ENCODE measurements around the gene RFX2. TPM values are rescaled to one million over a fixed set of nuclear protein-coding genes. Genes with fewer than 3 reads are reported as not detected.

The RFX2 gene
- 6.5 to 8.4 TPM (median 7.3 TPM) in 3 replicates for total RNA-seq

DNA sequence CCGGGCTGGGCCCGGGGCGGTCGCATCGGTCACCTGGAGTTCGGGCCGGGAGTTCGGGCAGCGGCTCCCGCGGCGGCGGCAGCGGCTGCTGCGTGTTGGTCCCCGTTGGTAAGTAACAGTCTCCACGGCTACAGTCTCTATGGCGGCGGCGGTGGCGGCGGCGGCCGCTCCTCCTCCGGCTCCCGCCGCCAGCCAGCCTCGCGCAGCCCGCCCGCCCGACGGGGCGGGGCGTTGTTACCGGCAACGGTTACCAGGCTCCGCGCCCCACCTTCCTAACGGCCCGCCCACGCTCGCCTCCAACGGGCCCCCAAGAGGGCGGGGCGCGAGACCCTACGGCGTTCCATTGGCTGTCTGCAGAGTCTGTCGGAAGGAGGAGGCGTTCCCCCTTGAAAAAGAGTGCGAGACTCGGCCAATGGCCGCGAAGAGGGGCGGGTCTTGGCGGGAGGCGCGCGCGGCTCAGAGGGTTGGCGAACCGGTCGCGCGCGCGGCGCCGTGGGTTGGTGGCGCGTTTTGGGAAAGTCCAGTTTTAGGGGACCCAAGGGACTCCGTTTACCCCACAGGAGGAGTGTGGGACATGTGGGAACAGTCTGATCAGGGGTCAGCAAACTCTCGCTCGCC is at the start of gene RFX2:
TSS of gene RFX2 (minus strand) at position 141 of the 618 bp plus-strand sequence. CDS start 63,004 bp downstream, outside the sequence.
- peak within 1 kb of the TSS; percentile 82 for H3K27ac Mint-ChIP-seq
- peak within 1 kb of the TSS; percentile 82 for H3K4me3 Mint-ChIP-seq
- H3K27me3 Mint-ChIP-seq (ENCODE audit: low read depth), result peaks cover 31% of the 10 kb centered on the region
- DNase-seq (ENCODE audit: low spot score in 2 of 2, unreplicated experiment in 2 of 2), result peak; percentile 99
- no peaks in the 10 kb centered on the region for H3K36me3 Mint-ChIP-seq
- no peak for TF ChIP-seq CTCF (IDR thresholded peaks at IDR 0.05; ENCODE audit: unreplicated experiment)
- peaks cover 19% of the 10 kb centered on the region for H3K4me1 Mint-ChIP-seq
- H3K9me3 Mint-ChIP-seq, result no peaks in the 10 kb centered on the region

GRCh38 chr19:6156033-6156432 is 45.7 kb upstream of the RFX2 start:
- H3K4me3 Mint-ChIP-seq, result no peak overlapping the region

GRCh38 chr19:6150289-6150688 is 40.0 kb upstream of the RFX2 start:
- Mint-ChIP-seq H3K4me3 (no peak overlapping the region), H3K9me3 (peaks cover 27% of the 10 kb centered on the region), H3K36me3 (no peaks in the 10 kb centered on the region), H3K27ac (no peak overlapping the region), H3K27me3 (ENCODE audit: low read depth) (no peaks in the 10 kb centered on the region), H3K4me1 (no peaks in the 10 kb centered on the region)
- no peak for DNase-seq (ENCODE audit: low spot score in 2 of 2, unreplicated experiment in 2 of 2)
- TF ChIP-seq CTCF (IDR thresholded peaks at IDR 0.05; ENCODE audit: unreplicated experiment), result no peak

More at GRCh38 chr19:6156033-6156432, 45.7 kb upstream of the RFX2 start:
- DNase-seq (ENCODE audit: low spot score in 2 of 2, unreplicated experiment in 2 of 2), result no peak
- H3K36me3 Mint-ChIP-seq, result no peaks in the 10 kb centered on the region
- H3K27me3 Mint-ChIP-seq (ENCODE audit: low read depth), result no peaks in the 10 kb centered on the region
- TF ChIP-seq CTCF (IDR thresholded peaks at IDR 0.05; ENCODE audit: unreplicated experiment), result no peak
- H3K9me3 Mint-ChIP-seq, result peaks cover 32% of the 10 kb centered on the region
- no peaks in the 10 kb centered on the region for H3K4me1 Mint-ChIP-seq
- H3K27ac Mint-ChIP-seq, result no peak overlapping the region

DNA sequence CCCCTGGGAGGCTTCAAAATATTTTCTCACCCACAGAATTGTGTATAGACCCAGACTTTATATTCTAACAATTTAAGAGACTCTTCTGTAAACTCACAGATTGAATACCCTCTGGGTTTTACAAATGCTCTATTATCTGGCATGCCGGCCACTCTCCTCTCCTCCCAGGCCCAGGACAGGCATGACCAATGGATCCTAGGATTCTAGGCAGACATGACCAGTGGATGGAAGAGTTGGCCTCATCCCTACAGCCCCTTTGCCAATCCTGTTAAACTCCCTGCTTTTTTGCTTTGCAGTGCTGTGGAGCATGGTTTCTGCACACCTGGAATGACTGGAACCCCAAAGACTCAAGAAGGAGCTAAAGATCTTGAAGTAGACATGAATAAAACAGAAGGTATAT is 30.9 kb upstream of the RFX2 start:
- Mint-ChIP-seq H3K4me3 (no peak overlapping the region), H3K9me3 (peaks cover 15% of the 10 kb centered on the region), H3K27ac (no peak overlapping the region), H3K4me1 (no peaks in the 10 kb centered on the region), H3K36me3 (no peaks in the 10 kb centered on the region), H3K27me3 (ENCODE audit: low read depth) (no peaks in the 10 kb centered on the region)
- no peak for TF ChIP-seq CTCF (IDR thresholded peaks at IDR 0.05; ENCODE audit: unreplicated experiment)
- DNase-seq (ENCODE audit: low spot score in 2 of 2, unreplicated experiment in 2 of 2), result no peak

DNA sequence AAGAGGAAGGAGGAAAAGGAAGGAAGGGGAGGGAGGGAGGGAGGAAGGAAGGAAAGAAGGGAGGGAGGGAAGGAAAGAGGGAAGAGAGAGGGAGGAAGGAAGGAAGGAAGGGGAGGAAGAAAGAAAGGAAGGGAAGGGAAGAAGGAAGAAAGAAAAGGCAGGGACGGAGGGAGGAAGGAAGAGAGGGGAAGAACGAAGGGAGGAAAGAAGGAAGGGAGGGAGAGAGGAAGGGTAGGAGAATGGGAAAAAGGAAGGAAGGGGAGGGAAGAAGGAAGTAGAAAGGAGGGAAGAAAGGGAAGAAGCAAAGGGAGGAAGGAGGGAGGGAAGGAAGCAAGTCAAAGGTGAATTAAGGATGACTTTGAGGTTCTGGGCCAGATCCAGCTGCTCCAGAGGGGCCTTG is 28.2 kb upstream of the RFX2 start:
- no peak overlapping the region for H3K27ac Mint-ChIP-seq
- TF ChIP-seq CTCF (IDR thresholded peaks at IDR 0.05; ENCODE audit: unreplicated experiment), result no peak
- peaks cover 10% of the 10 kb centered on the region for H3K9me3 Mint-ChIP-seq
- no peaks in the 10 kb centered on the region for H3K36me3 Mint-ChIP-seq
- no peaks in the 10 kb centered on the region for H3K27me3 Mint-ChIP-seq (ENCODE audit: low read depth)
- no peak for DNase-seq (ENCODE audit: low spot score in 2 of 2, unreplicated experiment in 2 of 2)
- no peak overlapping the region for H3K4me3 Mint-ChIP-seq
- H3K4me1 Mint-ChIP-seq, result no peaks in the 10 kb centered on the region

All from mesothelial cell of epicardium (in vitro differentiated cells).